ENCODE data around the gene CFAP97. TPM values are rescaled to one million over a fixed set of nuclear protein-coding genes. Genes with fewer than 3 reads are reported as not detected.

Gene CFAP97
- total RNA-seq, 2 donors from 2014 or later, result 17.1 to 19.5 TPM

DNA sequence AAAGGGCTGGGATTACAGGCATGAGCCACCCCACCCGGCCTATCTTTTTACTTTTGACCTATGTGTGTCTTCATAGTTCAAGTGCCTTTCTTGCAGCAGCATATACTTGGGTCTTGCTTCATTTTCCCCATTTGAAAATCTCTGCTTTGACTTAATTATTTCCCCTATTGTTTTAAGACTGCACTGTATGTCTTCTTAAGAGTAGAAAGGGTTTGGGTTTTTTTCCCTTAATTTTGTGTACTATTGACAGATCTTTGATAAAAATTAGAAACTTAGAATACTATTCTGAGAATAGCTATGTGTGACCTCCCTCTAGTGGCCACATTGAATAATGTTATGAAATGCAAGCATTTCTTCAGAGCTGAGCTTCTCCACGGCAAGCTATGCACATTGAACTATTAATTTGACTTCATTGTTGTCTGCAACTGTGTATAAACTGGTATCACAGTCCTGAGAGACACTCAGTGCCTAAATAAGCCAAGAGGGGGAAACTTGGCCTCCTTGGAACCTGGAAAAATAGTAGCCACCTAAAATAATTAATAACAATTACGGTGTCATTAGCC, 69.4 kb downstream of the CFAP97 start:
- DNase-seq (peak in 1 of 4 donors; percentile 27), ATAC-seq (peak; percentile 85)
- Histone ChIP-seq H3K36me3 (replicated peaks in 1 of 2; ENCODE audit: insufficient read depth in 1 of 2, low read depth in 2 of 2) (no peaks in the 10 kb centered on the region), H3K9me3 (no peaks in the 10 kb centered on the region), H3K4me3 (no peak overlapping the region), H3K27ac (no peak overlapping the region), H3K27me3 (no peaks in the 10 kb centered on the region), H3K4me1 (no peaks in the 10 kb centered on the region)
- 32 to 33% methylated on average over 3 of the region's 3 CpGs for WGBS, 2 donors
- intact Hi-C loops (cut with DNase I), result loop anchor here (5.0 kb wide), 1 partner anchor 97 kb away; no protein-coding TSS in a partner anchor
- no peak for TF ChIP-seq POLR2A (IDR thresholded peaks at IDR 0.05)
- TF ChIP-seq, protein P1, sequence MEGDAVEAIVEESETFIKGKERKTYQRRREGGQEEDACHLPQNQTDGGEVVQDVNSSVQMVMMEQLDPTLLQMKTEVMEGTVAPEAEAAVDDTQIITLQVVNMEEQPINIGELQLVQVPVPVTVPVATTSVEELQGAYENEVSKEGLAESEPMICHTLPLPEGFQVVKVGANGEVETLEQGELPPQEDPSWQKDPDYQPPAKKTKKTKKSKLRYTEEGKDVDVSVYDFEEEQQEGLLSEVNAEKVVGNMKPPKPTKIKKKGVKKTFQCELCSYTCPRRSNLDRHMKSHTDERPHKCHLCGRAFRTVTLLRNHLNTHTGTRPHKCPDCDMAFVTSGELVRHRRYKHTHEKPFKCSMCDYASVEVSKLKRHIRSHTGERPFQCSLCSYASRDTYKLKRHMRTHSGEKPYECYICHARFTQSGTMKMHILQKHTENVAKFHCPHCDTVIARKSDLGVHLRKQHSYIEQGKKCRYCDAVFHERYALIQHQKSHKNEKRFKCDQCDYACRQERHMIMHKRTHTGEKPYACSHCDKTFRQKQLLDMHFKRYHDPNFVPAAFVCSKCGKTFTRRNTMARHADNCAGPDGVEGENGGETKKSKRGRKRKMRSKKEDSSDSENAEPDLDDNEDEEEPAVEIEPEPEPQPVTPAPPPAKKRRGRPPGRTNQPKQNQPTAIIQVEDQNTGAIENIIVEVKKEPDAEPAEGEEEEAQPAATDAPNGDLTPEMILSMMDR (IDR thresholded peaks at IDR 0.05), result peak in 6 of 7 experiments; percentile 63 to 86 (median 74)

DNA sequence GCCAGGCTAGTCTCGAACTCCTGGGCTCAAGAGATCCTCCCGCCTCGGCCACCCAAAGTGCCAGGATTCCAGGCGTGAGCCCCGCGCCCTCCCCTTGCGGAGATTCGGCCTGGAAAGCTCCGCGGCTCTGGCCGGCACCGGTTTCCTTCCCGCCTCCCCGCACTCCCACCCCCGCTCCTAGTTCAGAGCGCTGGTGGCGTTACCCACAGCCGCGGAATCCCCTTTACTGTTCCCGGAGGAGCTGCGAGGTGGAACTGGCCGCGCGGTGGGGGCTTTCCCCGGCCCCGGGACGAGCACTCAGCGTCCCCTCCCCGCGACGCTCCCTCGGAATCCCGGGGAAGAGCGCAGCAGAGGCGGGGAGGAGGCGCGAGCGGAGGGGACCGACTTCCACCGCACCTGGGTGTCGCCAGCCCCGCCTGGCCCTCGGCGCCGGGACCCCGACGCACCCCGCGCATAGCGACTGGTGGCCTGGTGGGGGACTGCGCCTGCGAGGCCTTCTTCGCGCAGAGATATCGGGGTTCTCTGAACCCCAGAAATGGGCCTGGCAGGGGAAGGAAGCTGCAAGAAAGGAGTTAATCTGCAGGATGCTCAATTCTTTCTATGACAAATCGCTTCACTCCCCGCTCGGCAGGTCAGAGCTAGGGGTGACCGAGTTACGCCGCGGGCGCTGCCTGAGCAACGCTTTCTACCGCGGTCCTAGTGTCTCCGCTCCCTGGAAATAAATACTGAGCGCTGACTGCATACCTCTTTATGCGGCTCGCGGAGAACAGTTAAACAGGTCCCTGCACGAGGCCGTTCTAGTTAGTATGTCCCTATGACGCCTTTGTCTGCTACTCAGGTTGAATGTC, 75.3 kb downstream of the CFAP97 start:
- peak; percentile 26 to 41 (median 31) for DNase-seq
- WGBS, 2 donors, result 5 to 8% methylated on average over 31 to 73 of the region's 74 CpGs
- intact Hi-C loops (cut with DNase I), result no loop called here
- Histone ChIP-seq H3K27ac (peak overlapping the region; percentile 47 to 71 (median 52)), H3K36me3 (replicated peaks in 1 of 2; ENCODE audit: insufficient read depth in 1 of 2, low read depth in 2 of 2) (no peaks in the 10 kb centered on the region), H3K27me3 (no peaks in the 10 kb centered on the region), H3K4me1 (peaks cover 14% of the 10 kb centered on the region), H3K9me3 (no peaks in the 10 kb centered on the region), H3K4me3 (peak overlapping the region; percentile 6 to 27)
- peak; percentile 58 for ATAC-seq
- peak in 2 of 3 donors; percentile 41 to 44 for TF ChIP-seq POLR2A (IDR thresholded peaks at IDR 0.05)
- TF ChIP-seq, protein P1 (IDR thresholded peaks at IDR 0.05), result peak in 5 of 7 experiments; percentile 8 to 45 (median 32)

DNA sequence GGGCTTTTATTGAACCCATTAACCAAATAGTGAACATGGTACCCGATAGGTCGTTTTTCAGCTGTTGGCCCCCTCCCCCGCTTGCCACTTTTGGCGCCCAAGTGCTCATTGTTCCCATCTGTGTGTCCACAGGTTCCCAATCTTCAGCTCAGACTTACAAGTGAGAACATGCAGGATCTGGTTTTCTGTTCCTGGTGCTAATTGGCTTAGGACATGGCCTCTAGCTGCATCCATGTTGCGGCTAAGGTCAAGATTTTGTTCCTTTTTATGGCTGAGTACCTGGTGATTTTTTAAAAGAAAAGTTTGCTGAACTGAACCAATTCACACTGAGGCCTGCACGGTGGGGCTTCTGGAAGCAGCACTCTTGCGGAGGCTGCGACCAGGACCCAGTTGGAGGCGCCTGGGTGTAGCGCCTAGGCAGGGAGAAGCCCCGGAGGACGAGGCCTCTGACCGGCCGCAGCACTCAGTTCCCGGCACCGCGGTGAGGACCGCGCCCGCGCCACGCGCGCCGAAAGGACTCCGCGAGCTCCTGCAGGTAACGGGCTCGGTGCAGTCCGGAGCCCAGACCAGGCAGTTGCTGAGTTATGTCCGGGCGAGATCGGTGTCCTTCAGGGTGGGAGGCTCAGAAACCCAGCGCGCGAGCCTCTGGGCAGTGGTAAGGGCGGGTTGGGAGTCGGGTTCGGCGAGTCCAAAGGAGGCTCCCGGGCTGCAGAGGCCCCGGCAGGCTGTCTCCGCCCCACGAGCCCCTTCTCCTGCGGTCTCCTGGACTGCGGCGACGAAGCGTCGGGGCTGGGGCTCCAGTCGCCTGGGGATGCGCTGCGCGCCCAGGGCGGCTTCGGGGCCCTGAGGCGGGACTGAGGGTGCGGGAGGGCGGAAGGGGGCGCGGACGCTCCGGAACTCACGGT, 76.5 kb downstream of the CFAP97 start:
- H3K36me3 ChIP-seq (replicated peaks in 1 of 2; ENCODE audit: insufficient read depth in 1 of 2, low read depth in 2 of 2), result no peaks in the 10 kb centered on the region
- peak overlapping the region; percentile 9 to 35 for H3K4me3 ChIP-seq
- no peaks in the 10 kb centered on the region for H3K27me3 ChIP-seq
- H3K27ac ChIP-seq, result peak overlapping the region in 3 of 4 donors; percentile 47 to 71 (median 51)
- 8 to 13% methylated on average over 27 to 63 of the region's 64 CpGs for WGBS, 2 donors
- TF ChIP-seq, protein P1 (IDR thresholded peaks at IDR 0.05), result no peak
- no peak for TF ChIP-seq POLR2A (IDR thresholded peaks at IDR 0.05)
- H3K9me3 ChIP-seq, result no peaks in the 10 kb centered on the region
- DNase-seq (peak; percentile 25 to 50 (median 39)), ATAC-seq (peak; percentile 58)
- intact Hi-C loops (cut with DNase I), result no loop called here
- H3K4me1 ChIP-seq, result peaks cover 14% of the 10 kb centered on the region

- ATAC-seq (no peak), DNase-seq (no peak)
- TF ChIP-seq, protein P1 (IDR thresholded peaks at IDR 0.05), result no peak
- no peak for TF ChIP-seq POLR2A (IDR thresholded peaks at IDR 0.05)
- no peaks in the 10 kb centered on the region for H3K9me3 ChIP-seq
- H3K4me3 ChIP-seq, result no peak overlapping the region
- WGBS, 2 donors, result 54 to 67% methylated on average over 3 of the region's 3 CpGs
- no peaks in the 10 kb centered on the region for H3K36me3 ChIP-seq (replicated peaks in 1 of 2; ENCODE audit: insufficient read depth in 1 of 2, low read depth in 2 of 2)
- peaks cover 14% of the 10 kb centered on the region for H3K4me1 ChIP-seq
- intact Hi-C loops (cut with DNase I), result no loop called here
- no peaks in the 10 kb centered on the region for H3K27me3 ChIP-seq
- no peak overlapping the region for H3K27ac ChIP-seq
Measured at GRCh38 chr4:185124006-185124405, 79.8 kb downstream of the CFAP97 start.

Data from body of pancreas (tissue), 4 donors.